Measurements from ENCODE around the gene SKI.
"Not testable (repeated sequence)": the region's sequence is repeated elsewhere in the genome, so short reads cannot be mapped to it uniquely, and the experiment has no call there.

Gene SKI

GRCh38 chr1:2231532-2232254, 3.6 kb downstream of the SKI start:
- peak; percentile 66 for DNase-seq

GRCh38 chr1:2232255-2232915, 4.3 kb downstream of the SKI start:
- no peak for DNase-seq

- no peak for DNase-seq
Observed at GRCh38 chr1:2232916-2233438, 4.9 kb downstream of the SKI start.

GRCh38 chr1:2233468-2233867, 5.3 kb downstream of the SKI start:
- DNase-seq = no peak

GRCh38 chr1:2233997-2234761, 6.1 kb downstream of the SKI start:
- DNase-seq = peak; percentile 35

- no peak for DNase-seq
Observed at GRCh38 chr1:2234762-2235113, 6.6 kb downstream of the SKI start.

GRCh38 chr1:2235300-2235998, 7.3 kb downstream of the SKI start:
- no peak for DNase-seq

GRCh38 chr1:2236695-2237677, 8.9 kb downstream of the SKI start:
- DNase-seq = no peak

- DNase-seq = no peak
Observed at GRCh38 chr1:2237773-2238172, 9.7 kb downstream of the SKI start.

- DNase-seq = no peak
Observed at GRCh38 chr1:2238361-2239012, 10.4 kb downstream of the SKI start.

- DNase-seq = no peak
Observed at GRCh38 chr1:2239013-2239370, 10.9 kb downstream of the SKI start.

GRCh38 chr1:2239384-2239985, 11.4 kb downstream of the SKI start:
- no peak for DNase-seq

- no peak for DNase-seq
Observed at GRCh38 chr1:2240270-2241156, 12.4 kb downstream of the SKI start.

- no peak for DNase-seq
Observed at GRCh38 chr1:2241820-2242219, 13.7 kb downstream of the SKI start.

GRCh38 chr1:2242814-2243725, 15.0 kb downstream of the SKI start:
- DNase-seq = no peak

GRCh38 chr1:2247045-2247394, 18.9 kb downstream of the SKI start:
- not testable (repeated sequence) for DNase-seq

- DNase-seq = no peak
Observed at GRCh38 chr1:2247760-2248126, 19.6 kb downstream of the SKI start.

GRCh38 chr1:2248127-2248826, 20.2 kb downstream of the SKI start:
- DNase-seq = no peak

Measured in stimulated activated CD4-positive, alpha-beta T cell treated with anti-CD3 and anti-CD28 coated beads, Interleukin-12 subunit alpha, Interleukin-12 subunit beta, amount 100 ng/mL, for 4 hours (primary cell).